Inflammatory macrophage treated with lipopolysaccharide for 4 hours (primary cell): ENCODE measurements around the gene SCIN.
A peak's percentile ranks its signal among the peaks of the same experiment; 100 is the strongest.
"Not testable (repeated sequence)": the region's sequence is repeated elsewhere in the genome, so short reads cannot be mapped to it uniquely, and the experiment has no call there.

ENCODE experiments used
- DNase-seq: peaks from one replicate; pipeline ENCODE4 v3.0.0-alpha.2; 2020

The SCIN gene

DNA sequence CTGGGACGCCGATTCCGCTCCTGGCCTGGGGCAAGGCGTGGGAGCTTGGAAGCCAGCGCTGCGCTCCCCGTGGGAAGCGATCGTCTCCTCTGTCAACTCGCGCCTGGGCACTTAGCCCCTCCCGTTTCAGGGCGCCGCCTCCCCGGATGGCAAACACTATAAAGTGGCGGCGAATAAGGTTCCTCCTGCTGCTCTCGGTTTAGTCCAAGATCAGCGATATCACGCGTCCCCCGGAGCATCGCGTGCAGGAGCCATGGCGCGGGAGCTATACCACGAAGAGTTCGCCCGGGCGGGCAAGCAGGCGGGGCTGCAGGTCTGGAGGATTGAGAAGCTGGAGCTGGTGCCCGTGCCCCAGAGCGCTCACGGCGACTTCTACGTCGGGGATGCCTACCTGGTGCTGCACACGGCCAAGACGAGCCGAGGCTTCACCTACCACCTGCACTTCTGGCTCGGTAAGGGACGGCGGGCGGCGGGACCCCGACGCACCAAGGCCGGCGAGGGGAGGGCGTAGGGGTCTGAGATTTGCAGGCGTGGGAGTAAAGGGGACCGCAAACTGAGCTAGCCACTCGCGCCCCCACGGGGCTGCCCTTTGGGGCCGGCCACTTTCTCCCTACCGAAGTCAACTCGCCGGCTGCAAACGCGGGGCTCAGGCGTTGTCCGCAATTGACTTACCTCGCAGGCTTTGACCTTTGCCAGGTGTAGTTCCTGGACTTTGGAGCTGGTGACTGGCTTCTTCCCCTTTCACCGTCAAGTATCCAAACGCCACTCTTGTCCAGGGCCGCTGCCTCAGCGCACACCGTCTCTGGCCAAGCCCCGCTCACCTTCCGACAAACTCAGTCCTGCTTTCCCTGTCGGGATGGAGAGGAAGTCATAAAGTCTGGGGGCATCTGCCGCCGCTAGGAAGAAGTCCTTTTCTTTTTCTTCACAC lies at the start of gene SCIN:
TSS of gene SCIN (plus strand) at position 187 of the 928 bp plus-strand sequence. CDS start at position 254, 67 bp downstream.
- peak; percentile 71 for DNase-seq

DNA sequence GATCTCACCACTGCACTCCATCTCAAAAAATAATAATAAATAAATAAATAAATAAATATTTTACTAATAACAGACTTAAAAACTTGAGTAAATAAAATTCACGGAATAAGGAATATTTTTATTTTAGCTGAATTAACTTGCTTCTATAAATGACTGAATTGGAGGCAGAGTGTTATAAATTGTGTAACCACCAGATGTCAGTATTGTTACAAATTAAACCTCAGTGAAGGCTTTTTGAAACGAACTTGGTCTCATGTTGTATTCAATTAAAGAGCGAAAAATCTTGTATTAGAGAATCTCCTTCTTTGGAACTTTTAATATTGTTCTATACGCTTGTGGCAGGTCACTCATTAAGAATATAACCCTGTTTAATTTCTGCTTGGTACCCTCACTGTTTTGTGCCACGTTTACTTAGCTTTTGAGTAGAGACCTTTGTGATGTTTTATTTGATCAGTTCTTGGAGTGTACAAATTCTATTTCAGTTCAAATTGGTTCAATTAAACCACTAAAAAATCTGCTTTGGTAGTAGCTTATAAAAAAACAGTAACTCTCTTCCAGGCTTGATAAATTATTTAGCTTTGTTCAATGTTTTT lies 45.6 kb upstream of the SCIN start:
- peak; percentile 57 for DNase-seq

DNA sequence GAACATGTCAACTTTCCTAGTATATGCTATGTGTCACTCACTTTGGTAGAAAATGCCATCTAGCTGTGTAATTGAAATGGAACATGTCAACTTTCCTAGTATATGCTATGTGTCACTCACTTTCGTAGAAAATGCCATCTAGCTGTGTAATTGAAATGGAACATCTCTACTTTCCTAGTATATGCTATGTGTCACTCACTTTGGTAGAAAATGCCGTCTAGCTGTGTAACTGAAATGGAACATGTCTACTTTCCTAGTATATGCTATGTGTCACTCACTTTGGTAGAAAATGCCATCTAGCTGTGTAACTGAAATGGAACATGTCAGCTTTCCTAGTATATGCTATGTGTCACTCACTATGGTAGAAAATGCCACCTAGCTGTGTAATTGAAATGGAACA lies 43.8 kb upstream of the SCIN start:
- not testable (repeated sequence) for DNase-seq

DNA sequence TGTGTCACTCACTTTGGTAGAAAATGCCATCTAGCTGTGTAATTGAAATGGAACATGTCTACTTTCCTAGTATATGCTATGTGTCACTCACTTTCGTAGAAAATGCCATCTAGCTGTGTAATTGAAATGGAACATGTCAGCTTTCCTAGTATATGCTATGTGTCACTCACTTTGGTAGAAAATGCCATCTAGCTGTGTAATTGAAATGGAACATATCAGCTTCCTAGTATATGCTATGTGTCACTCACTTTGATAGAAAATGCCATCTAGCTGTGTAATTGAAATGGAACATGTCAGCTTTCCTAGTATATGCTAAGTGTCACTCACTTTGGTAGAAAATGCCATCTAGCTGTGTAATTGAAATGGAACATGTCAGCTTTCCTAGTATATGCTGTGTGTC lies 42.9 kb upstream of the SCIN start:
- DNase-seq = not testable (repeated sequence)

DNA sequence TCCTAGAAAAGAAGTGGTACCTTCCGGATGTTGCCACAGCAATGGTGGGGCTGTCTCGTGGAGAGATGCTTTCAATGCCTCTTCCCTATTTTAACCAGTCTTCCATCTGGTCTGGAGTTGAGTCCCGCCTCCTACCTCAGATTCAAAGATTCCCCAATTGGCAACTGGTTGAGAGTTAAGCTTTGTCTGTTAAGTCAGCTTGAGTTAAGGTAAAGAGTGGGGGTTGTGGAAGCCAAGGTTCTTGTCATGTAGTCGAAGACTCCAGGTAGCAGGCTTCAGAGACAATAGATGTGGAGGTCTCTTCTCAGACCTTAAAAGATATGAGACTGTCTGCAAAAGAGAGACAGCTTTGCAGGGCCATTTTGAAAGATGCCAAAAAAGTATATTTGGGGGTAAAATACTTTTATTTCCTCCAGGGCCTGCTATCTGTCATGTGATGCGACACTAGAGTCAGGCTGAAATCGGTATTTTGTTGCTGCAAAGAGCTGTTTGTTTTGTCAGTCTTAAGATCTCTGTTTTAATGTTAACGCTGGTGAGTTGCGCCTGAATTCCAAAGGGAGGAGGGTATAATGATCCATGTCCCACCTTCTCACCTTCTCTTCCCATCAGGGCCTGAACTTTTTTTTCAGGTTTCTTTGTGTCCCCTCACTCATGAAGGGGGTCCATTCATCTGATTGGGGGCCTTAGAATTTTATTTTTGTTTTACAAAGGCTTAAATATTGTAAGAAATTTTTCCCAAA lies 40.4 kb upstream of the SCIN start:
- DNase-seq = no peak

DNA sequence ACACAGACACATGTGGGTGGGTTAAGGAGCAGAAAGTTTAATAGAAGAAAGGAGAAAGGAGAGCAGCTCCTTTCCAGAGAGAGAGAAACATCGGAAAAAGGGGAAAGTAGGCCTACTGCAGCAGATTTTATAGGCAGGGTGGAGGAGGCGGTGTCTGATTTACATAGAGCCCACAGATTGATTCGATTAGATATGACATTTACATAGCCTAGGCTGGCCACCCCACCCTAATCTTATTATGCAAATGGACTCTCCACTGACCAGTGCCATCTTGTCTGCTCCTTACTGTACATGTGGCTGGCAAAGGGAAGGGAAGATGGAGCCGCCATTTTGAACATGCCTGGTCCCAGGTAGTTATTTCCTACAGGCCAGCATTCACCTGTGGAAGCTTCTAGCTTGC lies 38.7 kb upstream of the SCIN start:
- no peak for DNase-seq

DNA sequence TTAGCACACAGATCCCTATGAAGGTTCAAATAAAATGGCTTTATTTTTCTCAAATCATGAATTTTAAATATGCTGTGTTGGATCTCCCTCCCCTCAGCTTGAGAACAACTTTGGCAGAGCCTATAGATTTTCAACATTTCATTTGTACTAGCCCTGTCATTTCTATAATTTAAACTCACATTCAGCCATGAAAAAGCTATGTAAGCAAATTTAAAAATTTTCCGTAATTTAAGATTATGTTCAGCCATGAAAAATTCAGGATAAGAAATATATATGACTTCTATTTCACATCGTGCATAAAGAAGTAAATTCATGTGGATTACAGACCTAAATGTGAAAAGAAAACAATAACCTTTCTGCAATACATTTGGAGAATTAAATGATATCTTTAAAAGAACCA lies 36.5 kb upstream of the SCIN start:
- DNase-seq = no peak

DNA sequence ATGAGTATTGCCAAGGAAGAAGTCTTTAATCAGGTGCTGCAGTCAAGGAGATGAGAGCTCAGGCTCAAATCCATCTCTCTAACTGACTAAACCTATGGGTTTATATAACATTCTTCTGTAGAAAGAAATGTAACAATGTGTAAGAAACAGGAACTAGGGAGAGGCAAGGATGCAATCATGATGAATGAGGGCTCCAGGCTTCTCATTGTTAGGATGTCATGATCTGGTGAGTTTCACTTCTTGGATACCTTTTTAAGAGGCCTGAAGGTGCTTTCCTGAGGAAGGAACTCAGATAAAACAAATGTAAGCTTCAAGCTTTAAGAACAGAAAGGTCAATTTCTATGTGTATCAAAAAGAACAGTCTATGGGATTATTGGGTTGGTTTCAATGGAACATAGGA lies 30.8 kb upstream of the SCIN start:
- peak; percentile 68 for DNase-seq

DNA sequence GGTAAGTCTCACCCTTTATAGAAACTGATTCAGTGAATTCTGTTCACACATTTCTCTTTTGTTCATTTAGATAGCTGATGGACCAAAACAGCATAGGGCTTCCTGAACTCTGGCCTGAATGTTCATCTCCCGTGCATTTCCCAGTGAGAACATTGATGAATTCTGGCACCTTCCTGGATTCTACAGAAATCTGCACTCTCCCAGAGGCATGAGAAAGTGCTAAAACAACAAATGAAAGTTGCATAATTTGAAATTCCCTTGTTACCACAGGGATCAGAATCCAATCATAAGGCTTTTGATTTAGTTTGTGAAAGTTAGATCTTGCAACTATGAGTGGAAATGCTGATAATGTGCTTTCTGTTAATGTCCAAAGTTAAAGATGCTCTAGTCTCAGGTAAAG lies 29.7 kb upstream of the SCIN start:
- no peak for DNase-seq

DNA sequence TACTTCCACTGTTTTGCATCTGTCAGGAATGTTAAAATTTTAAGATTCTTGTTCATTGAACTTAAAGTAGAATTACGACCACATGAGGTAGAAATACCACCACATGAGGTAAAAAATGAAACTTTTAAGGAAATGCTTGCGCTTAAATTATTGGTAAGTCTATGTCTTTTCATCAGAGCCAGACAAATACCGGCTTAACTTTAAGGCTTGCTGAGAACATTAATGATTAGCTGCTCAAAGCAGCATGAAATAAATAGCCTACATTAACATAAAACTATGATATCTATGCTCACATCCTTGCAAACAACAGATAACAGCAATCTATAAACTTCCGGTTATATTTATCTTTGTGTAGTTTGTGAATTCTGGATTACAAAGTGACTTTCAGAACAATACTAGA lies 26.9 kb upstream of the SCIN start:
- DNase-seq = no peak

DNA sequence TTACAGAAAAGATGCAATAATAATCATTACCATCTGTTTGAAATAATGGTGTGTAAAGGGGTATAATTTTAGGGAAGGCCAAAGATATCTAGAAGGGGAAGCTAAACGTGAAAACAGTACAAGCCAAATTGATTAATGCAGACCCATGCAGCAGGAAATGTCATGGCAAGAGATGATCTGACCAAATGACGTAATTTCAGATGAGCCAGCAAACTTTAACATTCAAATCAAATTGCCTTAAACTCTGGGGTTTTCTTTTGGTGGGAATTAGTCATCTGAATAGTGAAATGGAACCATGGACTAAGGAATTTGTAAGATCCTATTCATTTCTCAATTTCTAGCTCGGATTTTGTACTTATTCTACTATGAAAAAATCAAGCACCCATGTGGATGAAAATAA lies 21.4 kb upstream of the SCIN start:
- peak; percentile 85 for DNase-seq

DNA sequence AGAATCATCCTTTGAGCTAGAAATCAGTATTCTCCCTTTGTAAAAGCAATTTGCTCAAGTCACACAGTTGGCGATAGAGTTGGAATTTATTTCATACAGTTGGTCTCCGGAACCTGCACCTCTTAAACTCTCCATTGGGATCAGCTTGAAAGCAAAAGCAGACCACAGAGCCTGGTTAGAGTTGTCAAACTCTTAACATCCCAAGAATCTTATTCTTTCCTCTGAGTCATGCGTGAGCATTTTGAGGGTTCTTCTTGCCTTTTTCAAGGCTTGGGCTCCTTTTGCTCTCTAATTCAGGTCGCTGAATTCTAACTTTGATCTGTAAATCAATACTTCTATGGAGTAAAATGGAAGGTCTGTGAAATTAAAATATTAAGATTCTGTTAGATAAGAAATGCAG lies 19.6 kb upstream of the SCIN start:
- DNase-seq = no peak

DNA sequence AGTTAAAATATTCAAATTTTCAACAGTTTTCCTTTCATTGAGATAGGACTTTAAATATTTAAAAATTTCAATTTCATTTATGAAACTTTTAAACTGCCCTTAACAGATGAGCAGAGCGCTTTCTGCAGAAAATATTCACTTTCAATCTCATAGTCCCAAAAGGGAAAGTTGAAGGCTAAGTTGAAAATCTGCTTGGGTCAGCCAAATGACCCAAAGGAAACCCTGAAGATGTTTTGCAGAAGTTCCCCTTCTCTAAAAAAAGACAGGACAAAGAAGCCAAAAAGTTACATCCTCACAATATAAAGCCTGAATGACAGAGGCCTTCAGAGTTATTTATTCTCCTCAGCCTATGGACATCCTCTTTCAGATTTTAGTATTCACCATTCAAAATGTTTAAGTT lies 17.6 kb upstream of the SCIN start:
- DNase-seq = peak; percentile 61

DNA sequence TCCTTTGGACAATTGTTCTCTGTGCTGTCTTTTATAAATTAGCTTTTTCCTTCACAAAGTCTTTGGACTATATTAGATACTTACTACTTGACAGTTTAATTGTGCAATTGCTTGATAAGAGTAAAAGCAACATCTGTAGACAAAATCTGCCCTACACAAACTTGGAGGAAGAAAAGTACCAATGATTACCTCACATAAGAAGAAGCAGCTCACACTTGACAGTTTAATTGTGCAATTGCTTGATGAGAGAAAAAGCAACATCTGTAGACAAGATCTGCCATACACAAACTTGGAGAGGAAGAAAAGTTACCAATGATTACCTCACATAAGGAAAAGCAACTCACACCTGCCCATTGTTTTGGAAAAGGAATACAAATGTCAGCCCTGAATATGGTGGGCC lies 17.1 kb upstream of the SCIN start:
- DNase-seq = peak; percentile 30

DNA sequence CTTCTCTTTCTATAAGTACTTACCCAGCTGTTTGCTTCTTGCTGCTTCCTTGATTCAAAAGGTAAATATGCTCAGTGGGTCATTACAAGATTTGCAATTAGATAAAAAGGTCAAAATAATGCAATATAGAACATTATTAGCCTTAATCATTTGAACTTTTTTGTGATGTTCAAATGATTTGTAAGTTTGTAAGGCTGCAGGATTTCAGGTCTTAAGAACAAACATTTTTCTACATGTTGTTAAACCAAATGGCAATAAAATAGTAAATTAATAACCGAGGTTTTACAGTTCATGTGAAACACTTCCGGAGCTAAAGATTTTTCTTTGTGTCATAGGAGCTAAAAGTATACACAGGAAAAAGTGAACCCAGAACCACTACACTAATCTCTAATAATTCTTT lies 16.2 kb upstream of the SCIN start:
- DNase-seq = no peak

DNA sequence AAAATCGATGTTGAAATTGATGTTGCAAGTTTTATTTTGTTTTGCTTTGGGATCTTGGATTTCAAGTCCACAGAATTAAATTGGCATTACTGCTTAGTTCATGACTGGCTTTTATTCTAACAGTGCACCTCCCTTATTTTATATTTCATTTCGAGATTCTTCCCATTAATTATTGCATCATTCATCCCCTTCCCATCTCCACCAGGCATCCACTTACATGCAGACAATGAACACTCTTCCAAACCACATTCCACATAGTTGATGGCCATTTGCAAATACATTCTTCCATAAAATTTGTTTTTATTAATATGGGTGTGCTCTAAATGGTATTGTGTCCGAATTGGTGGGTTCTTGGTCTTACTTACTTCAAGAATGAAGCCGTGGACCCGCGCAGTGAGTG lies 15.6 kb upstream of the SCIN start:
- no peak for DNase-seq

DNA sequence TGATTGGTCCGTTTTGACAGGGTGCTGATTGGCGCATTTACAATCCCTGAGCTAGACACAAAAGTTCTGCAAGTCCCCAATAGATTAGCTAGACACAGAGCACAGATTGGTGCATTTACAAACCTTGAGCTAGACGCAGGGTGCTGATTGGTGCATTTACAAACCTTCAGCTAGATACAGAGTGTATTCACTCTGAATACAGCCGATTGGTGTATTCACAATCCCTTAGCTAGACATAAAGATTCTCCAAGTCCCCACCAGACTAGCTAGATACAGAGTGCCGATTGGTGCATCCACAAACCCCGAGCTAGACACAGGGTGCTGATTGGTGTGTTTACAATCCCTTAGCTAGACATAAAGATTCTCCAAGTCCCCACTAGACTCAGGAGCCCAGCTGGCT lies 14.8 kb upstream of the SCIN start:
- DNase-seq = not testable (repeated sequence)

DNA sequence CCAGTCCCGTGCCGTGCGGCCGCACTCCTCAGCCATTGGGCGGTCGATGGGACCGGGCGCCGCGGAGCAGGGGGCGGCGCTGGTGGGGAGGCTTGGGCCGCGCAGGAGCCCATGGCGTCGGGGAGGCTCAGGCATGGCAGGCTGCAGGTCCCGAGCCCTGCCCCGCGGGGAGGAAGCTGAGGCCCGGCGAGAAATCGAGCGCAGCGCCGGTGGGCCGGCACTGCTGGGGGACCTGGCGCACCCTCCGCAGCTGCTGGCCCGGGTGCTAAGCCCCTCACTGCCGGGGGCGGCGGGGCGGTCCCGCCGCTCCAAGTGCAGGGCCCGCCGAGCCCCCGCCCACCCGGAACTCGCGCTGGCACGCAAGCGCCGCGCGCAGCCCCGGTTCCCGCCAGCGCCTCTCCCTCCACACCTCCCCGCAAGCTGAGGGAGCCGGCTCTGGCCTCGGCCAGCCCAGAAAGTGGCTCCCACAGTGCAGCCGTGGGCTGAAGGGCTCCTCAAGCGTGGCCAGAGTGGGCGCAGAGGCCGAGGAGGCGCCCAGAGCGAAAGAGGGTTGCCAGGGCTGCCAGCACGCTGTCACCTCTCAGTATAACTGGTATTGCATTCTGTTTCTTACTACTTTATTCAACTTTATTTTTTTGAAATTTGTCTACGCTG lies 14.3 kb upstream of the SCIN start:
- DNase-seq = not testable (repeated sequence)

DNA sequence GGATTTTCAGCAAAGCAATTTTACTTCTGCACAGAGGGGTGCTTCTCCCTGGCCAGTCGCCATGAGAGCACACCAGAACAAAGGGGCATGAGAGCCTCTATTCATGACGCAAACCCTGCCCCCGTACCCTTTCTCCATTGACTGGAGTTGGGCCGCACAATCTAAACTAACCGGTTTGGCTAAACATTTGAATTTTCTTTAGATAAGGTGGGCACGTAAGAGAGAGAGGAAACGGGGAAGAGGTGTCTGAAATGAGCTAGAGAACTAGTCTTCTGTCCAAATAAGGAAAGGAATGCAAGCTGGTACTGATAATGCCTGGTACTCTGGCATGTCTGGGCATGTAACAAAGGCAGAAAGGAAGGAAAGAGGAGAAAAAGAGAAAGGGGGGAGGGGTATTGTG lies 13.2 kb upstream of the SCIN start:
- no peak for DNase-seq

DNA sequence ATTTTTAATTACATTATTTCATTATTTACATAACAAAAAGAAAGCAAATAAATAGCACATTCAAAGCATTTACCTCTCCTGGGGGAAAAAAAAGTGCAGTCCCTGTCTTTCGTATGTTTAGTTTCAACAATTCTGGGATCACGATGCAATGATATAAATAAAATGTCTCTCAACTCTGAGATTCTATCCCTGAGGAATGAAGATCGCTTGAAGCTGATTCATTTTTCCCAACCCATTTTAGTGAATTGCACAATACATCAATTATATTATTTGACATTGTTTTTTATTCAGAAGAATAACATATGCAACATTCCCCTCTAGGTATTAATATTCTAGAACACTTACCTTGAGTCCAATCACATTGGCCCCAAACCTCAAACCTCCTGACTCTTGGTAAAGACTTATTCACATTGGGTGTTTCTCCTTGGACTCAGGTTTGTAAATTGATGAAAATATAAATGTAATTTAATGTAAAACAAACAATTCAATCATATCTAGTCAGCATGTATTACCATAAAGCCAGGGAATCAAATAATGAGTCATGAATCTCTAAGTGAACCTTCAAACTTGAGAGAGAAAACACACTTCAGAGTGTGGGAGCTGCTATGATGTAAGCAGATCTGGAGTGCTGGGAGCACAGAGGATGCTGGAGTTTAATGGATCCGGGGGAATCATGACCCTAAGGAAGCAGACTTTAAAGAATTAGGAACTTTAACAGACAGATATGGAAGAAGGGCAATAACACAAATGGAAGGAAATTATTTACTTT lies 5.3 kb upstream of the SCIN start:
- DNase-seq = no peak

DNA sequence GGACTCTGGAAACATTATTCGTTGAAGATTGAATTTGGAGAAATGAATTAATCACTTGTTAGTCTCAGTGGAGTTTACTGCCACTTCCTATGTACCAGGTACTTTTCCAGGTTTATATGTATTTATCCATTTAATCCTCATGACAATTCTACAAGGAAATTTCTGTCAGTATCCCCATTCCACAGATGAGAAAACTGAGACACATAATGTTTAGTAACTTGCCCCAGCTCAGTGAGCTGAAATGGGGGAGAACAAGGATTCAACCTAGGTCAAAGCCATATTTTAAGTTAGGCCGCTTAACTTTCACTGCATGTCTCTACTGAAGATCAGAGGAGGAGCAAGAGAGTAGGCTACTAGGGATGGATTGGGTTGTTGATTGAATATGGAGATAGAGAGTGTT lies 4.6 kb upstream of the SCIN start:
- no peak for DNase-seq

DNA sequence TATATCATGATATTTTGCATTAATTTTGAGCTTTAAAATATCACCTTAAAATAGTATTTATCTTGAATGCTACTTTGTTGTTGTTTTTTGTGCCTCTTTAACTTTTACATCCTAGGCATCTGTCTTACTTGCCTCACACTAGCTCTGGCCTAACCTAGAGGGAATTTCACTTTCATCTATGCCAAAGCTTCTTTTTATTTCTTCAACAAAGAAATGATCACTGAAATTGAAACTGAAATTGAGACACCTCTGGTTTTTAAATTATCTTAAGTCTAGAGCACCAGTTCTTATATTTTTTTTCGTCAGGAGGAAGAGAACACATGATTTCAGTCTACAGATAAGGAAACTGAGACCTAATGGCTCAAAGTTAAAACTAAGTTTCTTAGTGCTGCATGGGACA lies 3.5 kb upstream of the SCIN start:
- peak; percentile 77 for DNase-seq

DNA sequence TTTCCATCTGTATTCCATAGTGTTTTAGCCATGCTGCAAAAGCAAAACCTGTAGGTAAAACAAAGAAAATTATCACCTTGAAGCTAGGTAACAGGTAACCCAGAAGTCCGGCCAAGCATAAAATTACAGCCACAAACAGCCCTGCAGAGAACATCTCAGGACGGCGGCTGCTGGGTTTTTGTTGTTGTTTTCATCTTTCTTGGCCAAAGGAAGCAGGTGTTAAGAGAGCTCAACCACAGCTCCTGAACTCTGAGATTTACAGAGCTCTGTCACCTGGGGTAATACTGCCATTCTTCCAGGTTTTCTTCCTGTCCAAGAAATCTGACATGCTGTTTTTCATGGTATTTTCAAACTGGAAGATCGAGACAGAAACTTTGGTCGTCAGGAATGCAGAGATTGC lies 847 bp upstream of the SCIN start:
- DNase-seq = no peak
